ENCODE data around the gene MAB21L4.

DNA sequence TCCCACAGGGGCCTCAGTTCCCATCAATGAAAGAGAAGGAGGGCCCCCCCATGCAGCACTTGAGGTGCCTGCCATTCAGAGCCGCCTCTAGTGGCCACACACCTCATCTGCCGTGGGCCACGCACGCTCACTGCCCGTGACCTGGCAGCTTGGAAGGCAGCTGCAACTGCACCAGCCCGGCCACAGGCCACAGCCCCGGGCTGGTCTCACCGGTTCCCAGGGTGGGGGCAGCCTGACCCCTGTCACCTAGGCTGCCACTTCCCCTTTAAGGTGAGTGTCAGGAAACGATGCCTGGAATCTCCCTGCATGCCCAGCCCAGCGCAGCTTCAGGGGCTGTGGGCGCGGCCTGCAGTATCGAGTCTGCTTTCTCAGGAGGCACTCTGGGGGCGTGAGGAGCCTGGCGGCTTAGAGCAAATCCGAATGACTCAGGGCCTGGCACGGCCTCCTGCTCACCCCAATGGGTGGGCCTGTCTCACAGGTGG is 2.6 kb downstream of the MAB21L4 start:
- TF ChIP-seq, protein P1, sequence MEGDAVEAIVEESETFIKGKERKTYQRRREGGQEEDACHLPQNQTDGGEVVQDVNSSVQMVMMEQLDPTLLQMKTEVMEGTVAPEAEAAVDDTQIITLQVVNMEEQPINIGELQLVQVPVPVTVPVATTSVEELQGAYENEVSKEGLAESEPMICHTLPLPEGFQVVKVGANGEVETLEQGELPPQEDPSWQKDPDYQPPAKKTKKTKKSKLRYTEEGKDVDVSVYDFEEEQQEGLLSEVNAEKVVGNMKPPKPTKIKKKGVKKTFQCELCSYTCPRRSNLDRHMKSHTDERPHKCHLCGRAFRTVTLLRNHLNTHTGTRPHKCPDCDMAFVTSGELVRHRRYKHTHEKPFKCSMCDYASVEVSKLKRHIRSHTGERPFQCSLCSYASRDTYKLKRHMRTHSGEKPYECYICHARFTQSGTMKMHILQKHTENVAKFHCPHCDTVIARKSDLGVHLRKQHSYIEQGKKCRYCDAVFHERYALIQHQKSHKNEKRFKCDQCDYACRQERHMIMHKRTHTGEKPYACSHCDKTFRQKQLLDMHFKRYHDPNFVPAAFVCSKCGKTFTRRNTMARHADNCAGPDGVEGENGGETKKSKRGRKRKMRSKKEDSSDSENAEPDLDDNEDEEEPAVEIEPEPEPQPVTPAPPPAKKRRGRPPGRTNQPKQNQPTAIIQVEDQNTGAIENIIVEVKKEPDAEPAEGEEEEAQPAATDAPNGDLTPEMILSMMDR (IDR thresholded peaks at IDR 0.05): no peak
- TF ChIP-seq POLR2A (IDR thresholded peaks at IDR 0.05): no peak

Data from lower leg skin (tissue), 3 donors.